HepG2 (cell line): ENCODE results near the gene PKP4. TPM values are rescaled to one million over a fixed set of nuclear protein-coding genes. Genes with fewer than 3 reads are reported as not detected.

Source experiments
- ATM ChIP-seq: fragments of 450-650 bp; IDR thresholded peaks from 2 replicates; pipeline ENCODE4 v1.7.1; 2017; ENCODE audit warnings: mild to moderate bottlenecking, borderline replicate concordance
- BRF2 ChIP-seq: sonication (generic); formaldehyde crosslinking; IDR thresholded peaks from 2 replicates; pipeline ENCODE4 v1.8.1; 2022; ENCODE audit warnings: mild to moderate bottlenecking, missing genetic modification reagents
- CEBPG ChIP-seq: IDR thresholded peaks from 2 replicates; pipeline ENCODE4 v1.6.1; 2016
- DMTF1 ChIP-seq: sonication (generic); formaldehyde crosslinking; IDR thresholded peaks from 2 replicates; pipeline ENCODE4 v1.4.0; 2020; ENCODE audit warnings: mild to moderate bottlenecking, missing genetic modification reagents
- HIC2 ChIP-seq: sonication (generic); formaldehyde crosslinking; IDR thresholded peaks from 2 replicates; pipeline ENCODE4 v1.9.0; 2022; ENCODE audit warnings: low read depth, missing genetic modification reagents
- KLF16 ChIP-seq, 2 experiments: sonication (generic) in 1 of 2; formaldehyde crosslinking in 1 of 2; IDR thresholded peaks; 2 replicates each; pipeline versions ENCODE4 v1.6.1 to v1.8.0; 2016 to 2023; ENCODE audit warnings: missing genetic modification reagents in 2 of 2, missing compliant biosample characterization in 1 of 2
- MAFK ChIP-seq, 2 experiments: IDR thresholded peaks in 1 of 2; conservative IDR thresholded peaks in 1 of 2; 2 replicates each; pipeline ENCODE4 v1.6.1; 2011; ENCODE audit warnings: improper control_type of control experiment in 2 of 2, low read length in 2 of 2
- MEF2D ChIP-seq: sonication (generic); formaldehyde crosslinking; IDR thresholded peaks from 2 replicates; pipeline ENCODE4 v1.5.1; 2020; ENCODE audit warnings: mild to moderate bottlenecking, missing genetic modification reagents
- MTF1 ChIP-seq: sonication (generic); formaldehyde crosslinking; IDR thresholded peaks from 2 replicates; pipeline ENCODE4 v1.5.0; 2020; ENCODE audit warnings: missing genetic modification reagents
- NFIC ChIP-seq: IDR thresholded peaks from 2 replicates; pipeline ENCODE4 v1.6.1; 2012; ENCODE audit warnings: mild to moderate bottlenecking, low read length, inconsistent platforms
- TFDP1 ChIP-seq: IDR thresholded peaks from 2 replicates; pipeline ENCODE4 v1.6.1; 2016; ENCODE audit warnings: missing compliant biosample characterization, missing genetic modification reagents, borderline replicate concordance
- THYN1 ChIP-seq: sonication (generic); formaldehyde crosslinking; IDR thresholded peaks from 2 replicates; pipeline ENCODE4 v1.8.1; 2023; ENCODE audit warnings: low read depth, mild to moderate bottlenecking, moderate library complexity, missing genetic modification reagents, borderline replicate concordance
- ZFP36 ChIP-seq: fragments of 150-350 bp; IDR thresholded peaks from 2 replicates; pipeline ENCODE4 v1.6.1; 2018; ENCODE audit warnings: borderline replicate concordance, low read length, low read depth; ENCODE audit not compliant: partially characterized antibody
- ZNF17 ChIP-seq: sonication (generic); formaldehyde crosslinking; IDR thresholded peaks from 2 replicates; pipeline ENCODE4 v1.5.0; 2020; ENCODE audit warnings: mild to moderate bottlenecking, missing genetic modification reagents
- ZNF207 ChIP-seq: fragments of 450-650 bp; IDR thresholded peaks from 2 replicates; pipeline ENCODE4 v1.6.1; 2016; ENCODE audit warnings: antibody characterized with exemption, borderline replicate concordance
- ZNF3 ChIP-seq: IDR thresholded peaks from 2 replicates; pipeline ENCODE4 v1.7.0; 2017; ENCODE audit warnings: inconsistent platforms
- ZNF549 ChIP-seq: sonication (generic); formaldehyde crosslinking; IDR thresholded peaks from 2 replicates; pipeline ENCODE4 v1.5.0; 2020; ENCODE audit warnings: missing genetic modification reagents
- ZNF850 ChIP-seq: sonication (generic); formaldehyde crosslinking; conservative IDR thresholded peaks from 2 replicates; pipeline ENCODE4 v1.9.0; 2021; ENCODE audit warnings: mild to moderate bottlenecking, missing genetic modification reagents
- polyA plus RNA-seq, 8 experiments: library from polyadenylated mRNA; depleted of rRNA in 3 of 8; stranded (reverse) in 7 of 8; unstranded in 1 of 8; fragments of >200 nt; fragmentation: Illumina TruSeq in 4 of 8; extraction: Trizol in 4 of 8; gene quantifications; 2 replicates each; pipeline versions ENCODE4 v1.2.1 to v1.2.3, GENCODE V29; 2011 to 2016; ENCODE audit warnings: low read depth in 4 of 8, missing spikeins in 1 of 8, mixed read lengths in 1 of 8; ENCODE audit not compliant: insufficient read depth in 1 of 8
- total RNA-seq, 5 experiments: library from RNA; depleted of rRNA; stranded (reverse); fragments of >200 nt; fragmentation: Illumina TruSeq; extraction: Trizol; gene quantifications; 2 replicates each; pipeline ENCODE4 v1.2.3, GENCODE V29; 2016; ENCODE audit warnings: low read depth in 1 of 5
- TF ChIP-seq, protein P1 (sequence below): sonication (generic); IDR thresholded peaks from 2 replicates; pipeline ENCODE4 v1.6.1; 2016; ENCODE audit warnings: low read depth, borderline replicate concordance
- TF ChIP-seq, protein P2 (sequence below): sonication (generic); formaldehyde crosslinking; IDR thresholded peaks from 2 replicates; pipeline ENCODE4 v1.4.0; 2020; ENCODE audit warnings: missing genetic modification reagents

PKP4 gene
- total and polyA plus RNA-seq, 2 of the 13 experiments (the other 11 are each of a cell fraction or from before 2014, with no cell fraction given): 80.9 to 90.5 TPM

DNA sequence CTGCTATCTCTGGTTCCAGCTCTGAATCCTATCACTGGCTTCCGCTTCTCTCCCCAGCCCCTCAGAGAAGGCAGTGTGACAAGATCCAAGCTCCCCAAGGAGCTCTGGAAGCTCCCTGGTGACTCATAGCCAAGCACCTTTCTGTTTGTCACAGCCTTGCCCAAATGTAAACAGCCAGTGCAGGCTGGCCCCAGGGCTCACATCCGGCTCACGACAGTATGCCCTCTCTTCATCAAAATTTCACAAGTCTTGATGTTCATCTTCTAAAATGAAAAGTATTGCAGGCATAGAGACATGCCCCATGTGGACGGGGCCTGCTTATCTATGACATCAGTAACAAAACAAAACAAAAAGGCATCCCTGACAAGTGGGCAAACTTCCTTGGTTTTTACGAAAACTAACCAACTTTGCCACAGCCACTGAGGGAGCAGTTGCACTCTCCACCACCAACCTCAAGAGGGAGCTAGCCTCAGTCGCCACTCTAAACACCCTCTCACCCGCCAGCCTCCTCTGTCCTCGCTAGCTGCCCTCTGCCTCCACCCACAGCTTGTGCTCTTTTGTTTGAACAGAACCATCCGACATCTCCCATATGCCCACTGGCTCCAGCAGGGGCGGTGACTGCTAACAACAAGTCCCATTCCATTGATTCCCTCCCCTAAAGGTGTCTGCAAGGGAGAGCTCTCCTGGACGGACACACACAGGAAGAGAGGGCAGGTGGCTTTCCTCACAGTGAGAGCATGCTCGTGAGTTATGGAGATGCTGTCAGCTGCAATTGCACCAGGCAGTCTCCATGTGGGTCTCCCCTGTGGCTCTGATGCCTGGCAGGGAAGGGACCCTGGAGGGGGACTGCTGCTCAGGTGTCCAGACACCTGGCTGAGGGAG is 267.4 kb downstream of the PKP4 start (continued):
- TF ChIP-seq ZNF850 (no peak), TFDP1 (CRISPR knock-in tag) (no peak), ATM (no peak), ZNF207 (no peak), ZNF3 (CRISPR knock-in tag) (no peak), ZNF549 (CRISPR knock-in tag) (no peak), NFIC (no peak), MTF1 (no peak), ZFP36 (no peak), DMTF1 (CRISPR knock-in tag) (no peak), THYN1 (CRISPR knock-in tag) (no peak), ZNF17 (CRISPR knock-in tag) (no peak), BRF2 (CRISPR knock-in tag) (no peak), MEF2D (CRISPR knock-in tag) (no peak), KLF16 (CRISPR knock-in tag; IDR thresholded peaks at IDR 0.05) (peak in 1 of 2 experiments; percentile 52; a peak in 2 of 4 replicates), MAFK (conservative IDR thresholded peaks at IDR 0.05 in 1 of 2, IDR thresholded peaks at IDR 0.05 in 1 of 2; ENCODE audit: low read length in 2 of 2) (no peak), CEBPG (CRISPR knock-in tag) (peak; percentile 38; the same call in 1 of the 2 replicates), HIC2 (CRISPR knock-in tag) (peak; percentile 90)
- TF ChIP-seq, protein P1, sequence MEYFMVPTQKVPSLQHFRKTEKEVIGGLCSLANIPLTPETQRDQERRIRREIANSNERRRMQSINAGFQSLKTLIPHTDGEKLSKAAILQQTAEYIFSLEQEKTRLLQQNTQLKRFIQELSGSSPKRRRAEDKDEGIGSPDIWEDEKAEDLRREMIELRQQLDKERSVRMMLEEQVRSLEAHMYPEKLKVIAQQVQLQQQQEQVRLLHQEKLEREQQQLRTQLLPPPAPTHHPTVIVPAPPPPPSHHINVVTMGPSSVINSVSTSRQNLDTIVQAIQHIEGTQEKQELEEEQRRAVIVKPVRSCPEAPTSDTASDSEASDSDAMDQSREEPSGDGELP: no peak
- TF ChIP-seq, protein P2, sequence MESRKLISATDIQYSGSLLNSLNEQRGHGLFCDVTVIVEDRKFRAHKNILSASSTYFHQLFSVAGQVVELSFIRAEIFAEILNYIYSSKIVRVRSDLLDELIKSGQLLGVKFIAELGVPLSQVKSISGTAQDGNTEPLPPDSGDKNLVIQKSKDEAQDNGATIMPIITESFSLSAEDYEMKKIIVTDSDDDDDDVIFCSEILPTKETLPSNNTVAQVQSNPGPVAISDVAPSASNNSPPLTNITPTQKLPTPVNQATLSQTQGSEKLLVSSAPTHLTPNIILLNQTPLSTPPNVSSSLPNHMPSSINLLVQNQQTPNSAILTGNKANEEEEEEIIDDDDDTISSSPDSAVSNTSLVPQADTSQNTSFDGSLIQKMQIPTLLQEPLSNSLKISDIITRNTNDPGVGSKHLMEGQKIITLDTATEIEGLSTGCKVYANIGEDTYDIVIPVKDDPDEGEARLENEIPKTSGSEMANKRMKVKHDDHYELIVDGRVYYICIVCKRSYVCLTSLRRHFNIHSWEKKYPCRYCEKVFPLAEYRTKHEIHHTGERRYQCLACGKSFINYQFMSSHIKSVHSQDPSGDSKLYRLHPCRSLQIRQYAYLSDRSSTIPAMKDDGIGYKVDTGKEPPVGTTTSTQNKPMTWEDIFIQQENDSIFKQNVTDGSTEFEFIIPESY (CRISPR knock-in tag): peak; percentile 25; the same call in 1 of the 2 replicates
